Caco-2 (cell line): Measurements from ENCODE around the gene PNPLA7. TPM values are rescaled to one million over a fixed set of nuclear protein-coding genes. Genes with fewer than 3 reads are reported as not detected.
A peak's percentile ranks its signal among the peaks of the same experiment; 100 is the strongest.

Experiments used
- BruUV-seq: library from RNA; stranded (reverse); fragments of 400-500 nt; replicated peaks from 2 replicates; lab custom pipeline; 2021; lab: Mats Ljungman, UMichigan
- CTCF ChIA-PET: fragments of 300-600 bp; sonication (Branson Sonifier 250); formaldehyde crosslinking; loops from one replicate; lab custom pipeline; 2022; ENCODE audit warnings: antibody characterized with exemption; lab: Charles Lee
- POLR2A ChIA-PET: fragments of 300-600 bp; sonication (Branson Sonifier 250); formaldehyde crosslinking; loops from one replicate; lab custom pipeline; 2022; ENCODE audit warnings: antibody characterized with exemption; lab: Charles Lee
- DNase-seq, 2 experiments: peaks; one replicate each; pipeline versions ENCODE4 v3.0.0 to v3.0.0-alpha.2; 2020 to 2022
- H3K27me3 ChIP-seq: replicated peaks from 2 replicates; pipeline ENCODE4 v1.6.0; 2011; ENCODE audit warnings: low read length; ENCODE audit not compliant: control insufficient read depth, insufficient read depth
- H3K36me3 ChIP-seq: 2 replicates; pipeline ENCODE4 v1.5.1; 2011; ENCODE audit warnings: low read length; ENCODE audit not compliant: control insufficient read depth, insufficient read depth
- H3K4me1 ChIP-seq: fragments of 250-450 bp; sonication (Bioruptor Pico); 2 replicates; pipeline ENCODE4 v1.5.1; 2020; ENCODE audit warnings: mild to moderate bottlenecking
- H3K4me3 ChIP-seq: 2 replicates; pipeline ENCODE4 v1.5.1; 2011; ENCODE audit warnings: low read depth, mild to moderate bottlenecking, control low read depth, low read length
- H3K9me3 ChIP-seq: fragments of 250-450 bp; sonication (Bioruptor Pico); 2 replicates; pipeline ENCODE4 v1.5.1; 2020; ENCODE audit warnings: mild to moderate bottlenecking, moderate library complexity
- H3K27ac Mint-ChIP-seq: one replicate; pipeline ENCODE4 v1.8.0; 2022; ENCODE audit warnings: mixed read lengths; ENCODE audit not compliant: unreplicated experiment
- H3K27me3 Mint-ChIP-seq: one replicate; pipeline ENCODE4 v1.8.0; 2022; ENCODE audit warnings: mixed read lengths; ENCODE audit not compliant: insufficient read depth, unreplicated experiment
- H3K36me3 Mint-ChIP-seq: one replicate; pipeline ENCODE4 v1.8.0; 2022; ENCODE audit warnings: mild to moderate bottlenecking, mixed read lengths; ENCODE audit not compliant: insufficient read depth, unreplicated experiment
- H3K4me1 Mint-ChIP-seq: one replicate; pipeline ENCODE4 v1.8.0; 2022; ENCODE audit warnings: low read depth, mixed read lengths; ENCODE audit not compliant: unreplicated experiment
- H3K4me3 Mint-ChIP-seq: one replicate; pipeline ENCODE4 v1.8.0; 2022; ENCODE audit warnings: mild to moderate bottlenecking, moderate library complexity, mixed read lengths; ENCODE audit not compliant: unreplicated experiment
- H3K9me3 Mint-ChIP-seq: one replicate; pipeline ENCODE4 v1.8.0; 2022; ENCODE audit warnings: mixed read lengths; ENCODE audit not compliant: unreplicated experiment
- intact Hi-C: fragments of 100-400 bp; cut with micrococcal nuclease; formaldehyde crosslinking; loops from one replicate; pipeline ENCODE4 v1.10.0; 2022; ENCODE audit not compliant: unreplicated experiment
- total RNA-seq: library from RNA; stranded (reverse); gene quantifications from 2 replicates; pipeline ENCODE4 v1.2.3, GENCODE V29; 2022
- TF ChIP-seq, protein P1 (sequence below), 2 experiments: fragments of 200-600 bp in 1 of 2; IDR thresholded peaks; 1 replicate in 1 of 2; 2 replicates in 1 of 2; pipeline versions ENCODE4 v1.5.1 to v1.8.0; 2011 to 2022; ENCODE audit warnings: antibody characterized with exemption in 1 of 2, control low read depth in 1 of 2, inconsistent platforms in 1 of 2, low read depth in 1 of 2, low read length in 1 of 2, mild to moderate bottlenecking in 1 of 2, moderate library complexity in 1 of 2; ENCODE audit not compliant: insufficient read depth in 1 of 2, severe bottlenecking in 1 of 2, unreplicated experiment in 1 of 2

PNPLA7 gene
- total RNA-seq, 1 experiment from 2014 or later, result 1.8 TPM

DNA sequence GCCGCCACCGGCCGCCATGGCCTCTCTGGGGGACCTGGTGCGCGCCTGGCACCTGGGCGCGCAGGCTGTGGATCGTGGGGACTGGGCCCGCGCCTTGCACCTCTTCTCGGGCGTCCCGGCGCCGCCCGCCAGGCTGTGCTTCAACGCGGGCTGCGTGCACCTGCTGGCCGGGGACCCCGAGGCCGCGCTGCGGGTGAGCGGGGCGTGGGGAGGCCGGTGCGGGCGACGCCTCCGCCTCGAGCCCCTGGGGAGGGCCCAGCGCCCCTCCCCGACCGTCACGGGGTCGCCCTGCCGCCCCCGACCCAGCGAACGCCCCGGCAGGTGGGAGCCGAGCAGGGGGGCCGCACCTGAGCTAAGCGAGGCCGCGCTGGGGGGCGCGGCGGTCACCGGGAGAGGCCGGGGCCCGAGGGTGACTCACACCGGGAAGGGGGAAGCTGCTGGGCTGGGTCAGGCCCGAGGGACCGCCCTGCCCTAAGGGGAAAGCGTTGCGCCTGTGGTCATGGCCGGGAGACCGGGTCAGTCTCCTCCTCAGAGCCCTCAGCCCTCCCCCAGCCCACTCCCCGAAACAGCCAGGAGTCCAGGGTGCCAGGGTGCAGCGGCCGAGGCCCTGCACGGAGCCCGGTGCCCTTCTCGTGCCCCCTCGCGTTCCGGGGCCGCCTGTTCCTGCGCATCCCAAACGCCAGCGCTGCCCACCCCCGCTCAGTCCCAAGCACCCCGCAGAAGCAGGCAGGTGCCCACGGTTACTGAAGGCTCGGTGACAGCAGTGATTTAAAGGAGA, 126.5 kb downstream of the PNPLA7 start:
- TF ChIP-seq, protein P1, sequence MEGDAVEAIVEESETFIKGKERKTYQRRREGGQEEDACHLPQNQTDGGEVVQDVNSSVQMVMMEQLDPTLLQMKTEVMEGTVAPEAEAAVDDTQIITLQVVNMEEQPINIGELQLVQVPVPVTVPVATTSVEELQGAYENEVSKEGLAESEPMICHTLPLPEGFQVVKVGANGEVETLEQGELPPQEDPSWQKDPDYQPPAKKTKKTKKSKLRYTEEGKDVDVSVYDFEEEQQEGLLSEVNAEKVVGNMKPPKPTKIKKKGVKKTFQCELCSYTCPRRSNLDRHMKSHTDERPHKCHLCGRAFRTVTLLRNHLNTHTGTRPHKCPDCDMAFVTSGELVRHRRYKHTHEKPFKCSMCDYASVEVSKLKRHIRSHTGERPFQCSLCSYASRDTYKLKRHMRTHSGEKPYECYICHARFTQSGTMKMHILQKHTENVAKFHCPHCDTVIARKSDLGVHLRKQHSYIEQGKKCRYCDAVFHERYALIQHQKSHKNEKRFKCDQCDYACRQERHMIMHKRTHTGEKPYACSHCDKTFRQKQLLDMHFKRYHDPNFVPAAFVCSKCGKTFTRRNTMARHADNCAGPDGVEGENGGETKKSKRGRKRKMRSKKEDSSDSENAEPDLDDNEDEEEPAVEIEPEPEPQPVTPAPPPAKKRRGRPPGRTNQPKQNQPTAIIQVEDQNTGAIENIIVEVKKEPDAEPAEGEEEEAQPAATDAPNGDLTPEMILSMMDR (IDR thresholded peaks at IDR 0.05; ENCODE audit: insufficient read depth in 1 of 2, low read depth in 1 of 2, low read length in 1 of 2, severe bottlenecking in 1 of 2, unreplicated experiment in 1 of 2), result no peak
- intact Hi-C loops, result loop anchor here (1.0 to 5.0 kb wide), 3 partner anchors 18 to 121 kb away; partner anchors contain the start of genes ENTPD8 and NRARP
- Mint-ChIP-seq H3K27ac (peak overlapping the region; percentile 35), H3K27me3 (no peaks in the 10 kb centered on the region), H3K4me1 (peaks cover 6% of the 10 kb centered on the region), H3K9me3 (no peaks in the 10 kb centered on the region), H3K4me3 (peak overlapping the region; percentile 78), H3K36me3 (peaks cover 6% of the 10 kb centered on the region)
- Histone ChIP-seq H3K4me3 (peak overlapping the region; percentile 73), H3K9me3 (no peaks in the 10 kb centered on the region), H3K36me3 (no peaks in the 10 kb centered on the region), H3K27me3 (no peaks in the 10 kb centered on the region), H3K4me1 (peaks cover 16% of the 10 kb centered on the region)
- CTCF ChIA-PET, result interaction anchor here (0.6 to 2.4 kb wide), 10 partner anchors 18 to 169 kb away, joined by 3 to 40 read pairs (median 10); partner anchors contain the start of genes ENTPD8, NELFB and NRARP
- POLR2A ChIA-PET, result interaction anchor here (0.6 to 1.5 kb wide), 9 partner anchors 13 to 223 kb away, joined by 3 to 11 read pairs (median 7); partner anchors contain the start of genes ENTPD8, NELFB, NRARP and NSMF
- no TSS peak for BruUV-seq
- peak in 1 of 2 experiments; percentile 56 for DNase-seq

DNA sequence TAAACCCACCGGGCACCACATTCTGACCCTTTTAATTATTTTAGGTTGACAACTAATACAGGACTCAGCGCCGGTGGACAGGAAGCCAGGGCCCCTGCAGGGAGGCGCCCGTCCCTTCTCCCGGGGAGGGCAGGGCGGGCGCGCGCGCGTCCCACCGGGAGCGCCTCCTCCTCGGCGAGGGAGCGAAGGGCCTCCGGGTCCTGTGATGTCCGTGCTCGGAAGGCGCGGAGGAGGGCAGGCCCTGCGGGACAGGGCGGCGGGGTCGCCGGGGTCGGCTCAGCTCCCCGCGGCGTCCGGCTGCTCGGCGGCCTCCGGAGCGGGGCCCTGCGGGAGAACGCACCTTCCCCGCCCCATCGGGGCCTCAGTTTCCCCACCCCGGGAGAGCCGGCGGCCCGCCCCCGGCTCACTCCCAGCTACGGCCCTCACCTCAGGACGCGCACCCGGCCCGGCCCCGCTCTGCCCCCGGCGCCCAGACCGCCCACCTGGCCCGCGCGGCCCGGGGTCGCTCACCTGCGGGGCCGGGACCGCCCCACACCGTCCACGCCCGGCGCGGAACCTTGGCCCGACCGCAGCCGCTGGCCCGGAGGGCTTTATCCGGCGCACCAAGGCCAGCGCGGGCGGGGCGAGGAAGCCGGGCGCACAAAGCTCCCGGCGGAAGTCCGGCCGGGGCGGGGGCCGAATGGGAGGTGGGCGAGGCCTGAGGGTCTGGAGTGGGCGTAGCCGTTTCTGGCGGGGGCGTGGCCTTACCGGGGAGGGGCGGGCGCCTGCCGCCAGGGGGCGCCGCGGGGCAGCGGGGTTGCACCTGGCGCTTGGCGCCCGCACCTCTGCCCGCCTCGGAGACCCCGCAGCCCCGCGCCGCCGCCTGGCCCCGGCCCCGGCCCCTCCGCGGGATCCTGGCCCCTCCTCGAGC, 127.3 kb downstream of the PNPLA7 start, which contains the start of the genes EXD3 and NOXA1:
EXD3 (minus strand) TSS at position 559 of the 910 bp plus-strand sequence. CDS start 27,805 bp downstream, outside the sequence.
NOXA1 (plus strand) TSS at position 790 of the 910 bp plus-strand sequence. CDS start 137 bp downstream, outside the sequence.
- H3K9me3 ChIP-seq, result no peaks in the 10 kb centered on the region
- peak within 1 kb of the TSS; percentile 78 for H3K4me3 Mint-ChIP-seq
- H3K36me3 ChIP-seq, result no peaks in the 10 kb centered on the region
- TF ChIP-seq, protein P1 (IDR thresholded peaks at IDR 0.05; ENCODE audit: insufficient read depth in 1 of 2, low read depth in 1 of 2, low read length in 1 of 2, severe bottlenecking in 1 of 2, unreplicated experiment in 1 of 2), result peak; percentile 64 to 67
- intact Hi-C loops, result loop anchor here (1.0 to 5.0 kb wide), 3 partner anchors 18 to 121 kb away; partner anchors contain the start of genes ENTPD8 and NRARP
- BruUV-seq, result no TSS peak
- H3K27me3 ChIP-seq, result no peaks in the 10 kb centered on the region
- H3K4me1 Mint-ChIP-seq, result peaks cover 6% of the 10 kb centered on the region
- H3K4me1 ChIP-seq, result peaks cover 16% of the 10 kb centered on the region
- peak within 1 kb of the TSS; percentile 58 for H3K27ac Mint-ChIP-seq
- no peaks in the 10 kb centered on the region for H3K9me3 Mint-ChIP-seq
- POLR2A ChIA-PET, result interaction anchor here (0.6 to 1.5 kb wide), 10 partner anchors 14 to 222 kb away, joined by 3 to 11 read pairs (median 8); partner anchors contain the start of genes ENTPD8, NELFB, NRARP and NSMF
- CTCF ChIA-PET, result interaction anchor here (0.6 to 2.4 kb wide), 20 partner anchors 10 to 877 kb away, joined by 3 to 40 read pairs (median 6); partner anchors contain the start of genes ENTPD8, MRPL41, NELFB and NOTCH1
- H3K4me3 ChIP-seq, result peak within 1 kb of the TSS; percentile 73
- peak; percentile 94 to 97 for DNase-seq
- H3K36me3 Mint-ChIP-seq, result peaks cover under 1% of the 10 kb centered on the region
- no peaks in the 10 kb centered on the region for H3K27me3 Mint-ChIP-seq
